GM10847 (cell line): ENCODE results near the gene GPC3.

Source experiments
- POLR2A ChIP-seq: IDR thresholded peaks from 2 replicates; pipeline ENCODE4 v1.6.1; 2011; ENCODE audit not compliant: insufficient read length; ENCODE audit errors: extremely low read depth

Gene GPC3

GRCh38 chrX:133658293-133658911 lies 327.0 kb downstream of the GPC3 start:
- TF ChIP-seq POLR2A = no peak

DNA sequence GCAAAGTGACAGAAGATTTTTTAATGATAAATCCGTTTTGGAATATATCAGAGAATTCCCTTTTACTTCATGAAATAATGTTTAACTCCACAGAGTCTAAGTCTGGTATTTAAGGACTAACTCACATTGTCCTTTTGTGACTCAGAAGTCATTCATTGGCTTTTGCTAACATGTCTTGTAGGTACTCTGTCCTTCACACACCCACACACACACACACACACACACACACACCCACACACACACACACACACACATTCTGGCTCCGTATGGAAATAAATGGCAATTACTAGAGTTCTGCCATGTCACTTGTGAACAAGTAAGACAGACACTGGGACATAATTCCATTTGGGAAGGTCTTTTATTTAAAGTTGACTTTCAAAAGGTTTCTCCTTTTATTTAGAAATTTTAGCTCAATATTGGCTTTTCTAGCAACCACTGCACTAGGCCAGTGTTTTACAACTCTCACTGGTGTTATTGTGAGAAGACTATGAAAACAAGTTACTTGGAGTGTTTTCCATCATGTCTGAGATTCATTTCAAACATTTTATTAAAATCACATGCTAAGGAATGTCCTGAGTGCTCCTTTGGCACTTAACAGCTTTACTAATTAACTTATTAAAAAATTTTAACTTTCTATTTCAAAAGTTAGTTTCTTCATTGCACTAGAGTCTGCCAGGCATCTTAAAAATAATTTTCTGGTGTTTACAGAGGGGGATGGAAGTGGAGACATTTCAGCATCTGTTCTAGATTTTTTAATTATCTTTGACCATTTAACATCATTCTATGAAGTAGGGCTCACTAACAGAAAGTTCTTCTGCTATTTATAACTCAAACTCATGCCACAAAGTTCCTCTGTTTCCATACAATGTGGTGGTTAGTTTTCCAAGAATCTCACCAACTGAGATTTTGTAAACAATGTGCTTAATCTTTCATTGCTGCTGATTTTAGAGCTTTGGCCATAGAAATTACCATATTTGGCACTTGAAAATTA lies 329.8 kb downstream of the GPC3 start:
- TF ChIP-seq POLR2A = no peak

GRCh38 chrX:133654811-133655210 lies 330.6 kb downstream of the GPC3 start:
- TF ChIP-seq POLR2A = no peak

GRCh38 chrX:133653358-133653757 lies 332.0 kb downstream of the GPC3 start:
- TF ChIP-seq POLR2A = no peak

GRCh38 chrX:133652185-133652584 lies 333.2 kb downstream of the GPC3 start:
- no peak for TF ChIP-seq POLR2A

GRCh38 chrX:133650239-133650638 lies 335.2 kb downstream of the GPC3 start:
- no peak for TF ChIP-seq POLR2A

GRCh38 chrX:133649651-133650050 lies 335.7 kb downstream of the GPC3 start:
- no peak for TF ChIP-seq POLR2A

DNA sequence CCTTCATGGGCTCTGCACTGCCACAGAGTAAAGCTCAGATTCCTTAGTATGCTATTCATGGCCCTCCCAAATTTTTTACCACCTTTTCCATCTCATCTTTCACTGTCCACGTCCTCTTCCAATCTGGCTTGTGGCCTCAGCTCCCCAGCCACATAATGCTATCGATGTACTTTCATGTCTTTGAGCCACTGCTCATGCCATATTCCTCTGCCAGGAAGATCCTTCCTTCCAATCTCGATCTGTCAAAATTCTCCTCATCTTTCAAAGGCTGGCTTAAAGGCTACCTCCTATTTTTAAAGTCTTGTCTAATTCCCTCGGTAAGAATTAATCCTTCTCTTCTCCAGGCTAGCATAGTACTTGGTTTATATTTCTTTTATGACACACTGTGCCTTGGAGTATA lies 336.8 kb downstream of the GPC3 start:
- TF ChIP-seq POLR2A = no peak

DNA sequence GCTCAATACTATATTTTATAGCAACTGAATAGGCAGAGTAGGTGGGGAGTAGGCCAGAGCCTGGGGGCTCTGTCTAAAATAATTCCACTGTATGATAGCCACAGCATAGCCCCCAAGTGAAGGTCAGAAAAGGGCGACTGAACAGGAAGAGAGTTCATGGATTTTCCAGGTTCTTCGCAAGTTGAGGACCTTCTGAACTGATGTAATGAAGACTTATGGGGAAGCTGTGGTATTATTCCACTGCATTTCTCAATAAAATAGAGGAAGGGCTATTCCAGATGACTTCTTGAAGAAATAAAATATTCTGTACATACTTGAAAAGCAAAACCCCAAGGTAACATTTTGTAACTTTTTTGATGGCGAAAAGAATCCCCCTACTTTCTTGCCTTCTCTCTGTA lies 338.7 kb downstream of the GPC3 start:
- no peak for TF ChIP-seq POLR2A

DNA sequence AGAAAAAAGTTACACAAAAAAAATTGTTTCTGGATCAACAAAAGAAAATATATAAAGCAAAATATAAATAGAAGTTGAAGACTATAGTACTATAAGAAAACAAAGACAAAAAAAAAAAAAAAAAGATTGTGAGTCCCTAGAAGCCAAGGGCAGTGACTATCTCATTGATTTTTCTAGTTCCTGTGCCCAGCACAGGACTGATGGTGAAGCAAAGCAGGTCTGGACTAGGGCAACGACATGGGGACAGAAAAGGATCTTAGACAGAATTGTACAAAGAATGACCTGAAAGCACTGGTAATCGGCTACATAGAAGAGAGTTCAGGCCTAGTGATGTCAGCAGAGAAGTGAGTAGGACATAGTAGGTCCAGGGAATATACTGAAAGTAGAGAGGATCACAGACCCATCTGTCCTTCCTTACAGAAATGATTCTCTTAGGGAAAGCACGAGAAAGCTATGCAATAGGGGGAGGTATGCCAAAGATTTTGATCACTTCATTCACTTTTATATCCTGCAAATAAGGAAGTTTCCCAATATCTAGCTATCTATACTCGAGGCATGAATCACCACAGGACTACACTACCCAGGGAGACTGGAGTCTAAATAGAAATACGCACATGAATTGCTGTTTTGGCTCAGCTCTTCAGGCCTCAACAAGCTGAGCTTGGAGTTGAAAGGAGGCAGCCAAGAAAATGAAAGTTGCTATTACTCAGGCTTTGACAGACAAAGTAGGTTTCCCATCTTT lies 339.2 kb downstream of the GPC3 start:
- no peak for TF ChIP-seq POLR2A

DNA sequence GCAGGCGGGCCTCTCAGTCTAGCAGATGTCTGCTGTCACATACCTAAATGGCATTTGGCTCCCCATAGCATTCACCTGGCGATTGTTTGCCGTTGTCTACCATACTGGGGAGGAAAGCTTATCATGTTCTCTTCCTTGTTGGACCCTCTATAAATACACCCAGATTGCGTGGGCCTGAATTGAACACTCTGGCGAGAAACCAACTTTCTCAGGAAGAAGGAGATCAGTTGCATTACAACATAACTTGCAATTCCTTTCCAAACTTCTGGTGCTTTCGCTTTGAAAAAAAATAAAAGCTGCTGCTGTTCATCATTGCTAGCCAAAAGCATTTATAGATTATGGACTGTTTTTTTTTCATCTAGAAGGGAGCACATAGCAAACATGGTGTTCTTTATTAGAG lies 340.1 kb downstream of the GPC3 start:
- no peak for TF ChIP-seq POLR2A

GRCh38 chrX:133640161-133641015 lies 345.0 kb downstream of the GPC3 start:
- TF ChIP-seq POLR2A = no peak

- no peak for TF ChIP-seq POLR2A
Measured at GRCh38 chrX:133639726-133640125, 345.7 kb downstream of the GPC3 start.

DNA sequence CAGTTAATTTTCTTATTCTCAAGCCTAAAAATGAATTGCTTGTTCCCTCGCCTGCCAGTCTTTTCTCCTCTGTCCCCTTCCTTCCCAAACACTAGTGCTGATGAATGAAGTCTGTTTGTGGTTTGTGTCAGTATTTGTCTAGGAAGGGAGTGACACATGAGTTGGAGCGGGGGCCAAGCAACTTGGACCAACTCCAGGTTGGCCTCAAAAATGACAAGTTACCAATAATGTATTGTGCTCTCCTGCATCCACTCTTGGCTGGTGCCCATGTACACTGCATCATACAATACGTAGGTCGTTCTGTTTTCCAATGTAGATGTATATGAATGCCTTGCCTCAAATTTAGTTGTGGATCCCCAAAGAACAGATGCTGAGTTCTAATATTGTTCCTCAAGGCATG lies 347.1 kb downstream of the GPC3 start:
- no peak for TF ChIP-seq POLR2A

- no peak for TF ChIP-seq POLR2A
Measured at GRCh38 chrX:133637765-133638164, 347.6 kb downstream of the GPC3 start.
